ENCODE measurements around the gene SLC34A1.
A peak's percentile ranks its signal among the peaks of the same experiment; 100 is the strongest.
"Not testable (repeated sequence)": the region's sequence is repeated elsewhere in the genome, so short reads cannot be mapped to it uniquely, and the experiment has no call there.

SLC34A1 gene

DNA sequence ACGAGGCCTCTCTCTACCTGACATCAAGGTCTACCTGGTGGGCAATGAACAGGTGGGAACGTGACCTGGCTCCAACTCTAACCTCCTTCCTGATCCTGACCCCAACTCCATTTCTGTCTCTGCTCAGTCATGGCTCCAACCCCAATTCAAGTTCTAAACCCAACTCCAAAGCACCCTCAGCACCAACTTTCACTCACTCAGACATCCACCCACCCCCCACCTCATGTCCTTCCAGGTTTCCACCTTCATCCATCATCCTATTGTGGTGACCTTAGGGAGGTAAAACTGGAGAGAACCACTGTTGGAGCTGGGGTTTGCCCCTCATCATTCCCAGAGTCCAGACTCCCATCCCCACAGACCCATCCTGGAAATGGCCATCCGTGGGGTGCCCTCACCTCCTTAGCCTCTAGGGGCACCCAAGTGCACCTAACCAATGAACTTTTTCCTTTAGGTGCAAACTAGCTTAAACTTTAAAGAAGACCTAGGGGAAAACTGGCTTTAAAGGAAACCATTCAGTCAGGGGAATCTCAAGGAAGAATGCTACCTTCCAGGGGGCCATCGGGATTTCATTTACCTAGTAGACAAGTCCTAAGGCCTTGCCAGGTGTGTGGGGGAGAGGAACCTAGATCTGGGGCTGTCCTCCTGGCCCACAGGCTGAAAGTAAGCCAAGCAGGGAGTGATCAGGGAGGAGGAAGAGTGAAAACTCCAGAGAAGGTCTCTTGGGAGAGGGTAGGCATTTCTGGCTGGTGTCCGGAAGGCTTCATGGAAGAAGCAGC is 15.2 kb upstream of the SLC34A1 start:
- no peak for DNase-seq

DNA sequence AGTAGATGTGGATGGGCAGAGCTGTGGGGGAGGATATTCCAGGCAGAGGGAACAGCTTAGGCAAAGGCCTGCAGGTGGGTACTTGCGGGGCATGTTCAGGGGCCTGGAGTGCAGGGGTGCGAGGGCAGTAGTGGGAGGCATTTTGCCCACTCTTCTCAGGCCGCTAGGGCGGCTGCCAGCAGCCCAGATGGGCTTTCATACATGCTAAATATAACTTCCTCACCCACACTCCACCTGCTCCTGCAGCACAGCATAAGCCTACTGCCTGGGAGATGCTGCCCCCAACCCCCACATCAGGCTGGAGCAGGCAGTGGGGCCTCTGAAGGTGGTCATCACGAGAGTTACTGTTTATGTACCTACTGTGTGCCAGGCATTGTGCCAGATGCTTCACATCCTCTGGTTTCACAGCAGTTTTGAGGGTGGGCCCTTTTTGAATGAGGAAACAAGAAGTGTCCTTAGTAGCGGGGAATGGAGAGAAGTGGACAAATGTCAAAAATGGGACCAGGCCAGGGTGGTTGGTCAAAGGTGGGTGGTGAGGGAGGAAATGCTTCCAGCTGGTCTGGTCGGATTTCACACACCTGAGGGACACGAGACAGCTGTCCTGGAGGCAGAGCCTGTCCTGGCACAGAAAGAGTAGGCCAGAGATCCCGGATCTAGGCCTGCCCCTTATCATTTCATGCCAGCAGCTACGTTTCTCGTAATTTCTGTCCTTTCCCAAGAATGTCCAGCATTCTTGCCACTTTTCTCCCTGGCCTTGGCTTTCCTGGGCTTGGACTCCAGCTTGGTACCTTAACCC is 14.4 kb upstream of the SLC34A1 start:
- no peak for DNase-seq

DNA sequence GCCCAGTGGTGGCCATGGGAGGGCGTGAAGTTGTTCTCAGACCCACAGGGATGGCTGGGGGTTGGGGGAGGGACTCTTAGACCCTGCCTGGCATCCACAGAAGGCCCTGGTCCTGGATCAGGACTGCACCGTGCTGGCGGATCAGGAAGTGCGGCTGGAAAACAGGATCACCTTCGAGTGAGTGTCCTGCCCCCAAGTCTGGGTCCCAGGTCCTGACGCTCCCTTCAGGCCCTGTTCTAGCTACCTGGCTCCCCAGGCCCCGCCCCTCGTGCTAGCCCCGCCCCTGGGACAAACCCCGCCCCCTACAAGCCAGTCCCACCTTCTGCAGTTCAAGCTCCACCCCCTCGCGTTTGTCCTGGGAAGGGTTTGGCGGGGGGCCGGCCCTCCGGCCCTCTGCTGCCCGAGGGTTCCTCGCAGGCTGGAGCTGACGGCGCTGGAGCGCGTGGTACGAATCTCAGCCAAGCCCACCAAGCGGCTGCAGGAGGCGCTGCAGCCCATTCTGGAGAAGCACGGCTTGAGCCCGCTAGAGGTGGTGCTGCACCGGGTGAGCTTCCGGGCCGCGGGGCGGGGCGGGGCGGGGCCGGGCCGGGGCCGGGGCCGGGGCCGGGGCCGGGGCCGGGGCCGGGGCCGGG is 13.6 kb upstream of the SLC34A1 start:
- DNase-seq, result peak; percentile 44

DNA sequence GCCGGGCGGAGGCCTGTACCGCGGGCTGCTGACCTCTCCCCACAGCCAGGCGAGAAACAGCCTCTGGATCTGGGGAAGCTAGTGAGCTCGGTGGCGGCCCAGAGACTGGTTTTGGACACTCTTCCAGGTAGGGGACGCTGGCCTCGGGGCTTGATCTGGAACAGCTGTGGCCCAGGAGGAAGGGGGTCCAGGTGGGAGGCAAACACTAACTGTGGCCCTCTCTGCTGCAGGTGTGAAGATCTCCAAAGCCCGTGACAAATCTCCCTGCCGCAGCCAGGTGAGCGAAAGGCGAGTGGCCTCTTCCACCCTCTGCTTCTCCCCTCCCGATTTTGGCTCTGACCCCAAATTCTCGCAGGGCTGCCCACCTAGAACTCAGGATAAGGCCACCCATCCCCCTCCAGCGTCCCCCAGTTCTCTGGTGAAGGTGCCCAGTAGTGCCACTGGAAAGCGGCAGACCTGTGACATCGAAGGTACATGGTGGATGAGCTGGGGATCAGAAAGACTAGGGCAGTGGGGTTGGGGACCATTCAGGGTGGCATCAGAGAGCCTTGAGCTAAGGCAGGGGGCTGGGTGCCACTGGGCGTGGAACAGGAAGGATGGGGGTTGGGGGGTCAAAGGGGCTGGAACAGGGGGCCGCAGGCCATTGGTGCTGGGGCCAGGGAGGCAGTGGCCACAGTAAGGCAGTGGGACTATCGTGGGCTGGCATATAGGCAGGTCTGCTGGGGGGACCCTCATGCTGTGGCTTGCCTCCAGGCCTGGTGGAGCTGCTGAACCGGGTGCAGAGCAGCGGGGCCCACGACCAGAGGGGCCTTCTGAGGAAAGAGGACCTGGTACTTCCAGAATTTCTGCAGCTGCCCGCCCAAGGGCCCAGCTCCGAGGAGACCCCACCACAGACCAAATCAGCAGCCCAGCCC is 12.9 kb upstream of the SLC34A1 start:
- DNase-seq, result no peak

DNA sequence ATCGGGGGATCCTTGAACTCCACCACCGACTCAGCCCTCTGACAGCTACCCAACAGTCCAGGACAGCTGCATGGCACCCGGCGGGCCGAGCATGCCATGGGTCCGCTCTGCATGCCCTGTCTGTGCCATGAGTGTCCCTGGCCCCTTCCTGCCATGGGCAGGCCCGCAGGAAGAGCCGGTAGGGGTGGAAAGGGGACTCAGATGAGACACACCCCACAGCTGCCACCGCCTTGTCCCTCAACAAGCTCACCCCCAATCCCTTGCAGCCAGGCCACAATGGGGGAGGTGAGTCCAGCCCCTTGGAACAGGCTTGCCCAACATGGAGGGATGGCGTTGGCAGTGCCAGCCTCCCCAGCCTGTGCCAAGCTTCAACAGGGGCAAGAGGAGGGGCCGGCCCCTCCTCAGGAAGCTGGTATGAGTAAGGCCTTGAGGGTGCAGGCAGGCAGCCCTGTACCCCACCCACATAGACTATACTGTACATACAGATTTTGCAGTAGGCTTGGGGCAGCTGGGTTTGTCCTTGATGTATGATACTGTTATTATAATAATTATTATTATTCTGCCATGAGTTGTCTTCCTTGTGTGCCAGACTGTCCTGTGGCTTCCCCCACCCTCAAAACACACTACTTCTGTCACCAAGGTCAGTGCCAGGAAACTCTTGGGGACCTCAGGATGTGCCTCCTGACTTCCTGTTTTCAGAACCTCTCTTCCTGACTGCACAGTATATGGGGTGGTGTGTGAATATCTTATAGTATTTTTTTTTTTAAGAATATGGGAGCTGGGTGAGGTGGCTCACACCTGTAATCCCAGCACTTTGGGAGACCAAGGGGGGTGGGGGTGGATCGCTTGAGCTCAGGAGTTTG is 12.0 kb upstream of the SLC34A1 start:
- DNase-seq, result peak; percentile 30

DNA sequence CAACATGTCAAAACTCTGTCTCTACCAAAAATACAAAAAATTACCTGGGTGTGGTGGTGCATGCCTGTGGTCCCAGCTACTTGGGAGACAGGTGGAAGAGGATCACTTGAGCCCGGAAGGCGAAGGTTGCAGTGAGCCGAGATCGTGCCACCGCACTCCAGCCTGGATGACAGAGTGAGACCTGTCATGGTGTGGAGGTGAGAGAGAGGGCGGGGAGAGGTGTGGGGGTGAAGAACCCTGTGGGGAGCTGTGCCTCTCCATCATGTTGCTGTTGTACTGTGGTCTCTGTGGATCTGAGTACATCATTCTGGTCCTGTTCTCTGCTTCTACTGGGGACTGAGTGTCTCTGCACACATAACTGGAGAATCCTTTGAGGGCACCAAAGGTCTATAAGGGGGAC is 11.3 kb upstream of the SLC34A1 start:
- no peak for DNase-seq

DNA sequence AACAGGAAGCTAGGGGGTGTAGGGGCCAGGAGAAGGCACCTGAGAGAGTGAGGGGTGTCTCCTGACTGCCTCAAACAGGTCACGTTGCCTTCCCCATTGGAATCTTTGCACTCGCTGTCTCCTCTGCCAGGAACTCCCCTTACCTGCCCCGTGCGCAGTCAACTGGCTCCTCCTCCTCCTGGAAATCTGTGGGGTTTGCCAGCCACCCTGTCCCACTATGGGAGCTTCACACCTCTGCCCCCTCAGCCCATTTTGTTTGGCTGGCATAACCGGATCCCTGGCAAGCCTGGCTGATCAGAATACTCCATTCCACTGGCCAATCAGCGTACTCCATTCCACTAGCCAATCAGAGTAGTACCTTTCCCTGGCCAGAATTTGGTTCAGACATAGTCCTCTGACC is 10.4 kb upstream of the SLC34A1 start:
- DNase-seq, result no peak

DNA sequence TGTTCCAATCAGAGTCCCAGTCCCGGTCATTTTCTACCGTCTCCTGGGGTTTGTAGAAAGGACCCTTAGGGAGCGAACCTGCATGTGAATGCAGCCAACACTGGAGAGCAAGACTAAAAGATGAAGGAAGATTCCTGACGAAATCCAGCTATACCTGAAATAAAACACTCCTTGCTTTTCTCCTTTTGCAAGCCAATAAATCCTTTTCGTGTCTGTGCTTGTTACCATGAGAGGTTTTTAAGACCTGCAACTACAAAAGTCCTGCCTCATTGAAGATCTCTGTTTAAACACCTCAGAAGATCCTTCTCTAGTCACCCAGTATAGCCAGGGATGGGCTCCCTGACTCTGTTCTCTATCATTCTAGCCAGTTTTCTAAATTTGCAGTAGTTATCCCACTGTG is 10.0 kb upstream of the SLC34A1 start:
- DNase-seq, result no peak

DNA sequence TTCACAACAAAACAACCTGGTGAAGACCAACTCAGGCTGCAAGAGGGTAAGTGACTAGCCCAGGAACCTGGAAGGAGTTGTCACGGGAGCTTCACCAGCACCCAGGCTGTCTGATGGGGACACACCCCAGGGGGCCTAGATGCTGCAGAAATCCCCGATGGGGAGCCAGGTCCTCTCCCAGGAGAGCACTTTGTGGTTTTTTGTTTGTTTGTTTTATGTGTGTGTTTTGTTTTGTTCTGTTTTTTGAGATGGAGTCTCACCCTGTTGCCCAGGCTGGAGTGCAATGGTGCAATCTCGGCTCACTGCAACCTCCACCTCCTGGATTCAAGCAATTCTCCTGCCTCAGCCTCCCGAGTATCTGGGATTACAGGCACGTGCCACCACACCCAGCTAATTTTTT is 8.7 kb upstream of the SLC34A1 start:
- DNase-seq, result not testable (repeated sequence)

DNA sequence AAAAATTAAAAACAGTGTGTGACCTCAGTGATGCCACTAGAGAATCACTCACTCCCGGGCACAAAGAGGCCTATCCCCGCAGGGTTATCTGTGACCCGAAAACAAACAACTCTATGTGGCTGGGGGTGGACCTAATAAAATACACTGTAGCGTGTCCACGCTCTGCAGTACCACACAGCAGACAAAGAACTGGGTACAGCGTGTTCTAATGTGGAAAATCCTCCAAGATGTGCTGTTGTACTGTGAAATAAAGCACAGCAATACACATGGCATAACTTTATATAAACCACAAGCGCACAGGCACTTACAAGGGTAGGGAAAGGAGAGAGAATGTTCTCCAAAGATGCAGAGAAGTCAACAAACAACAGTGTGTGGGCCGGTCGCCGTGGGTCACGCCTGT is 8.1 kb upstream of the SLC34A1 start:
- no peak for DNase-seq

DNA sequence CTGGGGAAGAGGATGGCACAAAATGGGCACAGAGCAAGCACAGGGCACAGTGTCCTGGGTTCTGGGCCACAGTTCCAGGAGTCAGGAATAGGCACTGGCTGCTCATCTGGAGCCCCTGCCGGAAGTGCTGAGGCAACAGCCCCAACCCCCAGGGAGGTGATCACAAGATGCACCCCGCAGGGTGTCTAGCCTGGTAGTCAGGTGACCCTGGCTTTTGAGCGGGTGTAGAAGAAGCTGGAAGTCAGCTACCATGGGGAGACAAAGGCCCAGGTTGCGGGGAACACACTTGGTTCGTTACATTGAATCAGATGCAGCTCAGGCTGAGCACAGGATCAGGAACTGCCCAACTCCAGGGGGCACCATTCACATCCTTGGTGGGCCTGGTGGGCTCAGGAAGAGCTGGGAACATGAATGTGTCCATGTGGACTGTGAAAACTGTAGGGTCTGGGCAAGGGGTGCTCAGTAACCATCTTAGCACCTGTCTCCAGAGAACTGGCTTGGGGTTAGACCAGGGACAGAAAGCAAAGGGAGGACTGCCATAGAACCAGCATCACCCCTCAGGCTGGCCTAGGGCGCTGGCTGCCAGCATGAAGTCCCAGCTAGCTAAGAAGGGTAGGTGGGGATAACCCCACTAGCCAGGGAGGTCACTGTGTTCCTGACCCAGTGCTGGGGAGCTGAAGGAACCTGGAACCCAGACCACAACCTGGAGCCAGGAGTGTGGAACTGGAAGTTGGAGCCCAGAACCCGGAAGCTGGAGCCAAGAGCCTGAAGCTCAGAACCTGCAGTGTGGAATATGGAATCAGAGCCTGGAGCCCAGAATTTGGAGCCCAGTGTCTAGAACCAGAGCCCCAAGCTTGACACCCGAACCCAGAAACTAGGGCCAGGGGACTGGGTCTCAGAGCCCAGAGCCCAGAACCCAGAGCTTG is 6.1 kb upstream of the SLC34A1 start:
- DNase-seq, result no peak

DNA sequence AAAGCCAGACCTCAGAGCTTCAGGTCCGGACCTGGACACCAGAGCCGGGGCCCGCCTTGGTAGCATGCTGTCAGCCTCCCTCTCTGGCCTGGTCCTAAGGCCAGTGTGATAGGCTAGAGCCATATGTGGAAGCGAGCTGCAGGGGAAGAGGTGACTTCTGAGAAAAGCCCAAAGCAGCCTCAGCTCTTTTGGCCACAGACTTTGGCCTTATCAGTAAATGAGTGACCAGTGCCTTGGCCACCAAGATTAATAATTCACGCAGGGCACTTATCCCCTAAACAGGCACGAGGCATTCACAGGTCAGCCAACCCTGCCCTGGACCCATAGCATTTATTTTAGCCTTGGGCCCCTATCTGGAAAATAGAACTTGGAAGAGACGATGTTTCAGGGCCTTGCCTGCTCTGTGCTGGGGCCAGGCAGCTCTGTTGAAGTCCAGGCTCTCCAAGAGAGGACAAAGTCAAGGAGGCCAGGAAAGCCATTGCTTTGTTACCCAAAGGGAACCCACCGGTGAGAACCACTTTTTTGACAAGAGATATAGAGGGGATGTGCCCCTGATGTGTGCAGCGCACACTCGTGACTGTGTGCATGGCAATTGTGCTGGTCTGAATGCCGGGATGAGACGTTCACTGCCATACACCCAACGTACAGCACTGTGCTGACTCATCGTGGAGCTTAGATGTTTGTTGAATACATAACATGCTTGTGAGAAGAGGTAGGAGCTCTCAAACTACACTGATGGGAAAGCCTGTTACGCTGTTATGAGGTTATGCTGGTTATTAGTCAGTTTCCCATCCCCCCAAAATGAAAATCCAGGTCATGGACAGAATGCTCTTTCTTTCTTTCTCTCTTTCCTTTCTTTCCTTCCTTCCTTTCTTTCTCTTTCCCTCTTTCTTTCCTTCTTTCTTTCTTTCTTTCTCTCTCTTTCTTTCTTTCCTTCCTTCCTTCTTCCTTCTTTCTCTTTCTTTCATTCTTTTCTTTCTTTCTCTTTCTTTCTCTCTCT is 5.0 kb upstream of the SLC34A1 start:
- no peak for DNase-seq

DNA sequence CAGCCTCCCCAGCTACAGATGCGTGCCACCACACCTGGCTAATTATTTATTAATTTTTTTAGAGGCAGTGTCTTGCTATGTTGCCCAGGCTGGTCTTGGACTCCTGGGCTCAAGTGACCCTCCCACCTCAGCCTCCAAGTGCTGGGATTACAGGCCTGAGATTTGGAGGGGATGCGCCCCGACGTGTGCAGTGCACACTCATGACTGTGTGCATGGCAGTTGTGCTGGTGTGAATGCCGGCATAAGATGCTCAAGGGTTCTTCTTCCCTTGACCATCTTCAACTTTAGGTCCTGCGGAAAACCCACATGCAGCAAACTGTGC is 3.5 kb upstream of the SLC34A1 start:
- DNase-seq, result no peak

DNA sequence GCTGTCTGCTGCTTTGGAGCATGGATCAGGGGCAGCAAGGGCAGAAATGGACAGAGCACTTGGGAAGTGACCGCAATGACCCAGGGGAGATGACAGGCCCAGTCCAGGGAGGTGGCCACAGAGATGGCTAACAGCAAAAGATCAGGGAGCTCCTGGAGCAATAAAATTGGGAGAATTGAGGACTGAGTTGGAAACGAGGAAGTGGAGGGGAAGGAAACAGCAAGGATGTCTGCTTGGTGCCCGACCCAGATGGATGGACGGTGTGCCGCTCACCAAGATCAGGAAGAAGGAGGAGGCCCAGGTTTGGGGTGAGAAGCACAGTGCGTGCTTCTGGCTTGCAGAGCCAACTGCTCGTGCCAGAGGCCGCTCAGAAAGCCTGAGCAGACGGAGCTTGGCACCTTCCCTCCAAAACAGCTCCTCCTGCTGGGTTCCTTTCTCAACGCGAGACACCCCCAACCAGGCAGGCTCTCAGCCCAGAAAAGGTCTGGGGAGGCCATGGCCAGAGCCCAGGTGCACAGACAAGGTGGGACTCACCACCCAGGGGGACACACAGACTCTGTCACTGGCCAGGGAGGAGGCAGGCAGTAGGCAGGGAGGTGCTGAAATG is 1.7 kb upstream of the SLC34A1 start:
- DNase-seq, result no peak

DNA sequence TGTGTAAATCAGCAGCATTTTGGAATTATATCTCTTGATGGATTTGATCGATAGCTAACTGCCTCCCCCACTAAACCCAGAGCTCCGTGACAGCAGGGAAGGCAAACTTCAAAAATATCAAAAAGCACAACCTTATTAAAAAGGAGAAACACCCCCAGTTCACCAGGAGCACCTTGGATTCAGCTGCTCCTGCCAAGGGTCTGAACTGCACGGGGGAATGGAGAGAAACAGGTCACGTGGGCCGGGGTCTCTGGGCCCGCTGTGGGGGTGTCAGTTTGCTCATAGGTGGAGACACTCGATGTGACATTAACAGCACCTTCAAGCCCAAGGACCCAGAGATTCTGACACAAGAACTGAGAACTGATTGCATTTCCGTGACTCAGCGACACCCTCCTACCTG is 1.1 kb upstream of the SLC34A1 start:
- no peak for DNase-seq

DNA sequence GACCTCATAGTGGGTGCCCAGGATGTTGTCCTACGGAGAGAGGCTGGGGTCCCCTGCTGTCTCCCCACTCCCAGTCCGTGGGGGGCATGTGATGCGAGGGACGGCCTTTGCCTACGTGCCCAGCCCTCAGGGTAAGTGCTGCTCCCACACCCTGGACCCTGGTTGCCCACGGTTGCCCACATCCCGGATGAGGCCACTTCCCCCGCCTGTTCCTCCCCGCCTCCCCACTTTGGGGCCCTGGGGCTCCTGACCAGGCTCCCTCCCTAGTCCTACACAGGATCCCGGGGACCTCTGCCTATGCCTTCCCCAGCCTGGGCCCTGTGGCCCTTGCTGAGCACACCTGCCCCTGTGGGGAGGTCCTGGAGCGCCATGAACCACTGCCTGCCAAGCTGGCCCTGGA is 1.5 kb downstream of the SLC34A1 start:
- DNase-seq, result no peak

DNA sequence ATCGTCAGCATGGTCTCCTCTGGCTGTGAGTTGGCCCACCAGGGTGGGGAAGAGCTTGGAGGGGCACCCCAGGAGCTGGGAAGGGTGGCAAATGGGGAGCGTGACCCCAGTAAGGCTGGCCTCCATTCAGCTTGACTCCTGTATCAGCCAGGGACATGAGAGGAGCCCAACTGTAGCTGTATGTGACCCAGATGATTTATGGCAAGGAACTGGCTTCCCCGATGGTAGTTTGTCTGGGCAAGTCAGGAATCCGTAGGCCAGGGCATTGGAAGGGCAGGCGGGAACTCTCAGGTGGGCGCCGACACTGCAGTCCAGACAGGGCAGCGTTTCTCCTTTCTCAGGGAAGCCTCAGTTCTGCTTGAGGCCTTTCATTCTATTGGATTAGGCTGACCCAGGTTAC is 2.3 kb downstream of the SLC34A1 start:
- DNase-seq, result no peak

DNA sequence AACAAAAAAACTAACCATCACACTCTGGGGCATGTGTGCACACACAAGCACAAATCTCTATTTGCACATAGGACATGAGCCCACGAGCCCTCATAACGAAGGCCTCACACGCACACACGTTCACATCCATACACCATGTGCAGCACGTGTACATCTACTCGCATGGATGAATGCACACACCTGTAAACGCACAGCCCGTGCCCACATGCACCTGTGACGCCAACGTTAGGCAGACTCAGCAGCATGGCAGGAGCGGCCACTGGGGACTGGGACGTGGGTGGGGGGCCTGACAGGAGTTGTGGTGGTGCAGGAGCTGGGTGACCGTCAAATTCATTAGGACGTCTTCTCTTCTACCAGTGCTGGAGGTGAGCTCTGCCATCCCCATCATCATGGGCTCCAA is 3.2 kb downstream of the SLC34A1 start:
- no peak for DNase-seq

DNA sequence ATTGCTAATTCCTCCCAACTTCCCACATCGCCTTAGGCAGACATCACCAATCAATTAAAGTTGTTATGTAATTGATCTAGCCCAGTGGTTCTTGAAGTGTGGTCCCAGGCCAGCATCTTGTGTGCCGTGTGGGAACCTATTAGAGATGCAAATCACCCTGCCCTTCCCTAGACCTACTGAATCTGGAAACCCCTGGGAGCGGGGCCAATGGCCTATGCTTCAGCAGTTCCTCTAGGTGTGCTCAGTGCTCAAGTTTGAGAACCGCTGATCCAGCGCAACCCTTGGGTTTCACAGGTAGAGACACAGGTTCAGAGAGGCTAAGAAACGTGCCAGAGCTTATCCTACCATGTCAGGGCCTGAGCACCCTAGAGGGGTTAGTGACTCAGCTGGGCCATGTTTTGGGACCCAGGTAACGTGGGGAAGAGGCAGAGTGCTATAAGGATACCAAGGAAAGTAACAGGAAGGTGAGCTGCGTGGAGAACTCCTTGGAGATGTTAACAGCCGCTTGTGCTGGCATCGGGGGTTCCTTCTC is 4.4 kb downstream of the SLC34A1 start:
- no peak for DNase-seq
